Activated CD8-positive, alpha-beta memory T cell treated with anti-CD3 and anti-CD28 coated beads for 24 hours (primary cell): ENCODE results near the gene WBP1L.

Experiments used
- DNase-seq: peaks from one replicate; pipeline ENCODE4 v3.0.0-alpha.2; 2020

WBP1L gene

DNA sequence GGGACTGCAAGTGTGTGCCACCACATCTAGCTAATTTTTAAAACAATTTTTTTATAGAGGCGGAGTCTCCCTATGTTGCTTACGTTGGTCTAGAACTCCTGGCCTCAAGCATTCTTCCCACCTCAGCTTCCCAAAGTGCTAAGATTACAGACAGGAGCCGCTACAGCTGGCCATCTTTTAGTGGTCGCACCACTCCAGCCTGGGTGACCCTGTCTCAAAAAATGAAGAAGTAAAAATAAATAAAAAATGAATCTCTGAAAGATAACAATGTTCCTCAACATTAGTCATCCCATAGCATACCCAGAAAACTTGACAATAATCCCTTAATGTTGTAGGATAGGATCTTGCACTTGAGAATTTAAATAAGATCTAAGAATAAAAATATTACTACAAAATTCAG is 18.2 kb downstream of the WBP1L start:
- no peak for DNase-seq

DNA sequence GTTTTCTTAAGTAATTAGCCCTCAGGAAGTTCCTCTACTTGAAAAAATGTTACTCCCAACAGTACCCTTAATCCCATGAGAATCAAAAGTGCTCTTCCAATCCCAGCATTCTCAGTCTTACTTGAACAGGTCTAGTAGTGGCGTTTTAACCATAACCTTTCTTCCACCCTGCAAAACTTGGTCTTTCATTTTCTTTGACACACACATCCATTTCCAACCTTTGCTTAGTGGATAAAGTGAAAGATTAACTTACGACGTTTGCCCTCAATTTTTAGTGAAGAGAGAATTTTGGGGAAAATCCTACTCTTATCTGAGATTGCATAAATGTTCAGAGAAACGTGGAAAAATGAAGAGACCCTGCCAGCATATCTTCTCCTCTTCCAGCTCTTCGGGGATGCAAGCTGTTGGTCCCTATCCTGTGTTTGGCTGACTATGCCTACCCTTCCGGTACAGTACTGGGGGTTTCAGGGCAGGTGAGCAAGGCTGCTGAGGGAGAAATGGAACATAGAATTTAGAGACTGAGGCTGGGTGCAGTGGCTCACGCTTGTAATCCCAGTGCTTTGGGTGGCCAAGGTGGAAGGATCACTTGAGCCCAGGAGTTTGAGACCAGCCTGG is 18.8 kb downstream of the WBP1L start:
- DNase-seq: no peak

DNA sequence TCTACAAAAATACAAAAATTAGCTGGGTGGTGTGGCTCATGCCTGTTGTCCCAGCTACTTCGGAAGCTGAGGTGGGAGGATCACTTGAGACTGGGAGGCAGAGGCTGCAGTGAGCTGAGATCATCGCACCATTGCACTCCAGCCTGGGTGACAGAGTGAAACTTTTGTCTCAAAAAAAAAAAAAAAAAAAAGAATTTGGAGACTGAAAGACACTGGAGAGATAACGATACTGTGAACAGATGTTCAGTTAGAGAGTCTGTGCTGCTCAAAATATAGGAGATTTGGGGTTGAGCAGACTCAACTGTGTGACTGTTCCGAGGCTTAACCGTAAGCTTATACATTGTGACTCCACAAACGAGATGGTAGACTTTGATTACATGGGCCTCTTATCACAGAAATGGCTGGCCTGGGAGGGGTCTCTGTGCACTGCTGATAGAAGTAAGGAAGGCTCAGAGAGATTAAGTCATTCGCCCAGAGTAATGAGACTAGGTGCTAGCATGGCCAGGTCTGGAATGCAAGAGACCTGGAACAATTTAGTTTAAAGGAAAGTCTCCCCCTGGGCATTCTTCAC is 19.4 kb downstream of the WBP1L start:
- no peak for DNase-seq

DNA sequence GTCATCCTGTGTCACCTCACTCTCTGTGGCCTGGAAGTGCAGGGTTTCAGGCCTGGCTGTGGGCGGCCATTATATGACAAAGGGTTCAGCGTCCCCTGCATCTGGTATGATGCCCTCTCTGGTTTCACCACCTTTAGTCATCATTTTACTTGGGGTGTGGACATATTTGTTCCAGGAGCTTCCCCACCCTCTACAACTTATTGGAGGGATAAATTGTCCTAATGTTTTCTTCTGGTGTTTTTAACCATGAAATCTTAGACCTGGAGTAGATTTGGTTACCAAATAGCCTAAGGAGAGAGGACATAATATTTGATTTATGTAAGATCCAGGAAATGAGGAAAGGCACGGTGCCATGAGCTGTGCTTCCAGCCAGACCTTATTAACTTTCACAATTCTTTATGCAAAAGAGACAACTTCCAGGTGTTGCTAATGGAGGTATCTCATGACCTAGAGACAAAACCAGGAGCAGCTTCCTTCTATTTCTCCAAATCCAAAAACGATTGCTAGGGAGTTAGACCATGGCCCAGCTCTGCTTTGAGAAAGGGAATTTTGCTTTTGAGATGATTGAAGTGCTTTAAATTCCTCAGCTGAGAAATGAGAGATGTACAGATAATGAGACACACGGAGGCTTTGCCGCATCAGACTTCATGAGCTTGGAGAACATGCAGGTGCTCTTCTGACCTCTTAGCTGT is 20.9 kb downstream of the WBP1L start:
- no peak for DNase-seq

DNA sequence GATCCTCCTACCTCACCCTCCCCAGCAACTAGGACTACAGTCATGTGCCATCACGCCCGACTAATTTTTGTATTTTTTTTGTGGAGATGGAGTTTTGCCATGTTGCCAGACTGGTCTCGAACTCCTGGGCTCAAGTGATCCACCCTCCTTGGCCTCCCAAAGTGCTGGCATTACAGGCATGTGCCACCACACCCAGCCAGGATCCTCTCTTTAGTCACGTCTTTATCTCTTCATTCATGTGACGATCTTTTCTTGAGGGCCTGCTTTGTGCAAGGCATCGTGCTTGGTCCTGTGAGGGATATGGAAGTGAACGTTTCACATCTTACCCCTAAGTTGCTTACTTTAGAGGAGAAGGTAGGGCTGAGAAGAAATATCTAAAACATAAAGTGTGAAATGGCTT is 21.6 kb downstream of the WBP1L start:
- no peak for DNase-seq

DNA sequence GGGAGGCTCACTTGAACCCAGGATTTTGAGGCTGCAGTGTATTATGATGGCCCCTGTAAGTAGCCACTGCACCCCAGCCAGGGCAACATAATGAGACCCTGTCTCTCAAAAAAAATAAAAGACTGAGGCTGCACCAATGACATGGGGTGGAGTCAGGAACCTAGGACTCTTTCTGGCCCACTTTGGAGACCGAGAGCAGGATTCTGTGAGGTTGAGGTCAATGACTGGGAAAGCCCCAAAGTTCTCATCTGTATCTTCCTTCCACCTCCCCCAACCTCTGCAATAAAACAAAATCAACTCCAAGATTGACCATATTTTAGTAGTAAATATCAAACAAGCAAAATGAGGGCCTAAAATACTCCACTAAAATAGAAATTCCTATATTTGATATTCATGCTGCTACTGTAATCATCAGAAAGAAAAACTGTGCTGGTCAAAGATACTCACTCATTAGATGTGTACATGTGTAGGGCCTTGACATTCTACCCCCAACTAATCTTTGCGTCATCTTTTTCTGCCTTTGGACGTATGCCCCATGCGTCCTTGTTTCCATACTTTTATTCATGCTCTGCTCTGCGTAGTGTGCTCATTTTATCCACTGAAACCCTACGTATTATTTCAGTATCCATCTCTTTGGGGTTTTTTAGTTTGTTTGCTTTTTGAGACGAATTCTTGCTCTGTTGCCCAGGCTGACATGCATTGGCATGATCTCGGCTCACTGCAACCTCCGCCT is 23.8 kb downstream of the WBP1L start:
- no peak for DNase-seq

DNA sequence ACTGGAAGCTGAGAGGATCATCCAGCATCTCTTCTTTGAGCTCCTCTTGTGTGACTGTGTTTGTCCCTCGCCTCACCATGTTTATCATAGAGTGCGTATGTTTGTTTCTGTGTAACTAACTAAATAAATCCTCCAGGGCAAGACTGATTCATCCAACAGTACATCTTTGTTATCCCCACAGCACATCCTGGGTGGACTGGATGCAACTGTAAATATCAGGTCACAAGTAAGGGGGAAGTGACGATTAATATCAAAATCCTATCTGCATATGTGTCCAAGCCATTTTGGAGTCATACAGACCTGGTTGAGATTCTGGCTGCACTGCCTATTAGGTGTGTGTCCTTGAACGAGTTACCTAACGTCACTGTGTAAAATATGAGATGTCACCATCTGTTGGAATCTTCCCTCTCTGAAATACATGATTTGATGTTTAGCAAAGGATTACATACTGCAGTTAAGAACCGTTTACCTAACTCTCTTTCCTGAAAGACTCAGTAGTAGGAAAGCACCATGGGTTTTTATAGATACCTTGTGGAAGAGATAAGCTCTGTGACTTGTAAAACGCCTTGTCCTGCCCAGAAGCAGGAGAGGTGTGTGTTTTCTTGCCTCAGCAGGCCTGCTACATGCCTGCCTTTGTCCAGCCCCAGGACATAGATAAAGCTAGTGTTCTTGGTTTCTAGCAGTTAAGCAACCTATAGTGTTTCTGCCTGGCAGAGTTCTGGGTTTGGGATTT is 25.8 kb downstream of the WBP1L start:
- no peak for DNase-seq

DNA sequence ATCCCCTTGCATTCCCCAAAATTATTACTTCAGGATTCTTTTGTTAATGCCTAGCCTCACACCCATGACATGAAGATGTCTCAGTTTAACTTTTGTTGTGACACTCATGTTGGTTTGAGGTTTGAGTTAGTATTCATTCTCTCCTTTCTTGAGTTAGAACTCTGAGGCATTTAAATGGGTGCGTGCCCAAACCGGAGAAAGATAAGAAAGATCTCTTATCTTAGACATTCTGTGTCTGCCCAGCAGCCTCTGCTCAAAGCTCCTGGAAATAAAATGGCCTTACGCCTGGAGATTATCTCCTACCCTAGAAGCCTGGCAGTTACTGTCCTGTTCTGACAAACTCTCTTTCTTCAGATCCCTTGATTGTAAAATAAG is 26.3 kb downstream of the WBP1L start:
- no peak for DNase-seq

DNA sequence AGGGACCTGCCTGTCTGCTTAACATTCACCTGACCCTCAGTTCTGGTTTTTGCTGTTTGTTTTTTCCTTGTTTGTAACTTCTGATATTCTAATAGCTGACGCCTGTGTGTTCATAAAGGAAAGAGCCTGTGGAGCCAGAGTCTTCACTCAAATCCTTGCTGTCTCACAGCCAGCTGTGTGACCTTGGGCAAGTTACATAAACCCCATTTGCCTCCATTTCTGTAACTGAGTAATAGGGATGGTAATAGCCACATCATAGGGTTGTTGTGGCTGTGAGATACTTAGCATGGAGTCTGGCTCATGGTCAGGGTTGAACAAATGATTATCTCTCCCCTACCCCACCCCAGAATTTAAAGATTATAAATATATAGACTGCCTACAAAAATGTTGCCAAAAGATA is 27.0 kb downstream of the WBP1L start:
- no peak for DNase-seq

DNA sequence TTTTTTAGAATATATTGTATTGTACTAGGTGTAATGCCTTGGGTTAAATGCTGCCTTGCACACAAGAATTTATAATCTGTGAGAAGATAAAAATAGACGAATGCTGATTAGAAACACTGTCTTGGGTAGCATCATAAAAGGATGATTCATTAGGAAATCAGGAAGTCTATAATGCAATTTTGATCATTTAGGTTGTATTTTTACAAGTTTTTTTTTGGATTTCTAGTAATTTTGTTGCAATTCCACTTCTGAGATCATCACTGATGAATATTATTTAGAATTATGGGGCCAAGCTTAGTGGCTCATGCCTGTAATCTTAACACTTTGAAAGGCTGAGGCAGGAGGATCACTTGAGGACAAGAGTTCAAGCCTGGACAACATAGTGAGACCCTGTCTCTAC is 29.6 kb downstream of the WBP1L start:
- DNase-seq: no peak

DNA sequence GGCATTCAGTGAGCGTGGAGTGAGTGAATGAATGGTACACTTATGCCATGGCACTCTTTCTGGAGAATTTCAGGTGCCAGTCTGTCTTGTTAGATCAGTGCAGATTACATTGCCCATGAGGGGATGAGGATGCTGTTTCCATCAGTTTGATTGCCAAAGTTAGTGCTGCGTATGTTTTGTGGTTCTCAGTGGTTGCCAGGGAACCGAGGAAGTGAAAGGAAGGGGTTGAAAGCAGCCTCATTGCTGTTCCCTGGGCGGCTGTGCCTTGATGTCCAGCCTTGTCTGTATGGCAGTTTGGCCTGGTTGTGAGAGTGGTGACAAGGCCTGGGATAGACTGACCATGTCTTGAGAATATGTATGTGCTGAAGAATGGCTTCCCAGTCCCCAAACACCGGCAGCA is 30.2 kb downstream of the WBP1L start:
- no peak for DNase-seq

DNA sequence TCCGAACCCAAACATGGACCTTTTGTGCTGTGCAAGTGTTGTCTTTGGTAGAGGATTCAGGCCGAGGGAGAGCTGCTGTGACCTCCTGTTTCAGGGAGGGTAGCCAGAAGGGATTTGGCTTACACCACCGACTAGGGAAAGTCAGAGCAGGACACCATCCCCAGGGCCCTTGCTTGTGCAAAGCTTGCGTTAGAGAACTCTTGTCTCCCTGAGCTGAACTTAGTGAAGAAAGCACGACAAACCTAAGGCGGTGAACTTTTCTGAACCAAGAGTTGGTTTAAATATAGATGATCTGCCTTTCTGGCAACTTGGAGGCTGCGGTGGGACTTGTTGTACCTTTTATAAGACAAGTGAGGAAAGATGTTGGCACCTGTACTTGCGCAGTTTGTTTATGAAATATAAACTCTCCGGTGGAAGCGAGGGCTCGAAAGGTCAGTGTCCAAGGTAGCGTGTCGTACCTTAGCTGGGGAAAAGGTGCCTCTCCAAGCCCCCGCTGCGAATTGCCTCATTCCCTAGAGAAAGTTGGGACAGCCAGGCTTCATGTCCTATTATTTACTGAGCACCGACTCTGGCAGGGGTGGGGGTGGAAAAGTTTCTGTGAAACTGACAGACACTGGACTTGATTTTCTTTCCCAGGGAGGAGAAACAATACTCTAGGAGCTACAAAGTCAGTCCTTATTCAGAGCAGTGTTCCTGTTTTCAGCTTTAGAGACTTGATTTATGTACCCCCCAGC is 31.6 kb downstream of the WBP1L start:
- no peak for DNase-seq

DNA sequence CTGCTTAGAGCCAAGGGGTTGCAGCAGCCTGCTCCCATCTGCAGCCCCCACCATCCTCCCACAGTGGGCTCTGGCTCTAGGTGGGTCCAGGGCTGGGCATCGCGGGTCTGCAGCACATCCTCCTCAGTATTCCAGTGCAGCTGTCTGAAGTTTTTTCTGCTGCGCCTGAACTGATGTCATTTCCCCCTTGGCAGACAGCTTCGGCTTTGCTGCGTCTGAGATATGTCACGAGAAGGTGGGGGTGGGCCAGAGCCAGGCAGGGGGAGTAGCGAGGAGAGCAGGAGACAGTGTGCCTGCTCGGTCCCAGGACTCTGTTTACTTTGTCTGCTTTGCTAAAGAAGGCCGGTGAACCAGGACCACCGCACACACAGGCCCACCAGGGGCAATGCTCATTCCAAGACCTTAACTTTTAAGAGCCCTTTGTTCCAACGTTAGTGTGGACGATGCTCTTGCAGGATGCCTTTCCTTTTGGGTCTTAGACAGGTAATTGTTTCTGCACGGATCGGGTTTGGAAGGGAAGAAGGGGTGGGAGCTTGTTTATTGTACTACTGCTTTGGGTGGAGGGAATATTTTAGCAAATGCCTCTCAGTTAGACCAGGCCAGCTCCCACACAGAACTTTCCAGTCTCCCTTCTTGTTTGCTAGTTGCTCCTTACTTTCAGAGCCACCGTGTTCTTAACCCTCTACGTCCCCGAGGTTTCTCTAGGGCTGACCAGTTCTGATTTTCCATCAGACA is 32.4 kb downstream of the WBP1L start:
- DNase-seq: no peak

DNA sequence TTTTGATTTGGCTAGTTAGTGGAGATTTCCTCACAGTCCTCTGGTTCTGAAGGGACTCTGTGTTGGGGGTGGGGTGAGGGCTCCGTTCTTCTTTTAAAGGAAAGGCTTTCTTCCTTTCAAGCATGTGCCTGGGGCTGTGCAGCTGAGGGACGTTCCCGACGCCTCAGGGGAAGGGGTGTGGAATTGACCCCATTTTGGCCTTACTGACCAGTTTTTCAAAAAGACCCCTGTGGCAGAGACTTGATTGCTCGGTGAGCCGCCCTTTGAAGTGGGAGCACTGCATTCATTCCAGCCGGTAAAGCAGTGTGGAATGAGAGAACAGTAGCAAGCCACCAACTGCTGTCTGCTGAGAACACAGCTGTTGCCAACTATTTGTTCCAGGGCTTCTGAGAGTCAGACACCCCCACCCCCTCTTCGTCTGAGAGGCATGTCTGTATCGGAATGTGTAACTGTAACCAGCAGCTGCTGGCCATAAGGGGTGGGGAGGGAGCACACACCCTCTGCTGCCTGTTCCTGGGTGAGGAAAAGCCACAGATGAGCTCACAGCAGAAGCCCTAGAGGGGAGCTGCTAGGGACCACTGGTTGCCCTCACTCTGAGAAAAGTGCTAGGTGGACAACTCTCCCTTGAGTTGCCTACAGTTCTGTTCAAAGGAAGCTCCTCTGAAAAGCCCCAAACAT is 33.2 kb downstream of the WBP1L start:
- DNase-seq: no peak

DNA sequence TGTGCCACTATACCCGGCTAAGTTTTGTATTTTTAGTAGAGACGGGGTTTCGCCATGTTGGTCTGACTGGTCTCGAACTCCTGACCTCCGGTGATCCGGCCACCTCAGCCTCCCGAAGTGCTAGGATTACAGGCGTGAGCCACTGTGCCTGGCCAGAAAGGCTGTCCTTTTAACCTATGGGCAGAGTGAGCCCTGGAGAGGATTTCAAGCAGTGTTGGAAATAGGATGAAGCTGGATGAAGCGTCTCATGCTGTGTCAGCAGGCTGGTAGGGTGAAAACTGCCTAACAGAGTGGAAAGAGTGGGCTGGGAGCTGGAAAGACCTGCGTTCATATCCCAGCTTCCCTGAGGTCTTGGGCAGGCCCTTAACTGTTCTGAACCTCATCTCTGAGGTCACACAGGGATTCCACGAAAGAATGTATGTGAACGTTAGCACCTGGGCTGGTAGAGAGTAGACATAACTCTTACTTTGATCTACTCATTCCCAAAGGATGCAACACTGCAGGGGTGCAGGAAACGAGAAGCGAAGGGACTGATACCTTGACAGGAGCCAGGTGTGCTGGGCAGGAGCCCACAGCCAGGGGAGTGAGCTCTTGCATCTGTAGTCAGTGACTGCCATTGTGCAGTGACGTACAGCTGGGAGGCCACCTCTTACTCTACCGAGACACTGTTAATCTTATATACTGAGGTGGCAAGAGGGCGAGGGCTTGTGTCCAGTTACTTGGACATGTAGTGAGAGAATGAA is 34.1 kb downstream of the WBP1L start:
- DNase-seq: no peak

DNA sequence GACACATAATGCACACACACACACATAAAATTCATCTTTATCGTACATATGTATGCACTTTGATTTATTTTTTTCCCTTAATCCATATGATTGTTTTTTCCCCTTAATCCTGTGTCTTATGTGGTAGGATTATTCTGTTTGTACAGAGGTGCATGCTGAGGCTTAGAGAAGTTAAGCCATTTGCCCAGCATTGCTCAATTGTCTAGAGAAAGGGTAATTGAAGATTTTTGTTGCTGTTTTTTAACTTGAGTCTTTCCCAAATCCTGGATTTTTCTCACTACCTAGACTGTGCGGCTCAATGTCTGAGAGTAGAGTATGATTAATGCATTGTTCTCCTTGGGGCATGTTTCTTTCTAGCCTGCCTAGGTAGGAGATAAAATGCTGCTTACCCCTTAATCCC is 35.0 kb downstream of the WBP1L start:
- no peak for DNase-seq

DNA sequence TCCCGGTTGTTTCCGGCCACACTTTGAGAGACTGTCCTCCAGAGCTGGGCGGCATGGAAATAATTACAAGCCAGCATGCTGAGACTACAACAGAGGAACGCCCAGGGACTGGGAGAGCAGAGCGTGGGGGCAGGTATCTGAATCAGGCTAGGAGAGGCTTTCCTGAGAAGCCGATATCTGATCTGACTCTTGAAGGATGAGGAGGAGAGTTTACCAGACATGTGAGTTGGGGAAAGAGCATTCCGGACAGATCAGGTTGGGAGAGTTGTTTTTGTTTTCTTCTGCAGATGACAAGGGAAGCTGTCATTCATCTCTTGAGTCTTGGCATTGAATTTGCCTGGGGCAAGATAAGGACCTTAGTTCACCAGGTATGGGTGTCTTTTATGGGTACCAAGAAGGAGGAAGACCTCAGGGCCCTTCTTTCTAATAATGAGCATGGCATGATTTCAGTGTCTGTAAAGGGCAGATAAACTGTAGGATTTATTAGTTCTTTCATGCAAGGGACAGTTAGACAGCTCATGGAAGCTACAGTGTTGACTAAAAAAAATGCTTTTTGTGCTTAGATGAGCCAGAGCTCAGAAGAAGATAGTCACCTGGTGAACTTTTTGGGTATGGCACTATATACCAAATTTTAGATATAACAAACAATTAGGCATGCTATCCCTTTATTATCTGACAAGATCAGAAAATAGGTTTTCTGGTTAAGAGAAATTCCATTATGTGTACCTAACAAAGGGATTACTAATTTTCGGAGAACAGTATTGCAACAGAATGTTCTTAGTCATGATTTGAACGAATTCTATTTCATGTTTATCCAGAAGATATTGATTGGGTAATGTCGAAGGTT is 36.2 kb downstream of the WBP1L start:
- DNase-seq: no peak

DNA sequence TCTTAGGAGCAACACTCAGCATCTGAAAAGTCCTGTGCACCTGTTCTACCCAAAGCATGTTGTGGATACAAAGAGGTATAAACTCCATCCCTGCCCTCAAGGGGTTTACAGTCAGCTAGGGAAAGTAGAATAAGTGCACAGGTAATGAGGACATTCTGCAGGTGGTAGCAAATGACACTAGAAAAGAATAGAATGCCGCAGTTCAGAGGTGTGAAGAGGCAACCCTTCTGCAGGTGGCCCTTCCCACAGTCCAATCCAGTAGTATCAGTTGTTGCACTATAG is 36.7 kb downstream of the WBP1L start:
- no peak for DNase-seq

DNA sequence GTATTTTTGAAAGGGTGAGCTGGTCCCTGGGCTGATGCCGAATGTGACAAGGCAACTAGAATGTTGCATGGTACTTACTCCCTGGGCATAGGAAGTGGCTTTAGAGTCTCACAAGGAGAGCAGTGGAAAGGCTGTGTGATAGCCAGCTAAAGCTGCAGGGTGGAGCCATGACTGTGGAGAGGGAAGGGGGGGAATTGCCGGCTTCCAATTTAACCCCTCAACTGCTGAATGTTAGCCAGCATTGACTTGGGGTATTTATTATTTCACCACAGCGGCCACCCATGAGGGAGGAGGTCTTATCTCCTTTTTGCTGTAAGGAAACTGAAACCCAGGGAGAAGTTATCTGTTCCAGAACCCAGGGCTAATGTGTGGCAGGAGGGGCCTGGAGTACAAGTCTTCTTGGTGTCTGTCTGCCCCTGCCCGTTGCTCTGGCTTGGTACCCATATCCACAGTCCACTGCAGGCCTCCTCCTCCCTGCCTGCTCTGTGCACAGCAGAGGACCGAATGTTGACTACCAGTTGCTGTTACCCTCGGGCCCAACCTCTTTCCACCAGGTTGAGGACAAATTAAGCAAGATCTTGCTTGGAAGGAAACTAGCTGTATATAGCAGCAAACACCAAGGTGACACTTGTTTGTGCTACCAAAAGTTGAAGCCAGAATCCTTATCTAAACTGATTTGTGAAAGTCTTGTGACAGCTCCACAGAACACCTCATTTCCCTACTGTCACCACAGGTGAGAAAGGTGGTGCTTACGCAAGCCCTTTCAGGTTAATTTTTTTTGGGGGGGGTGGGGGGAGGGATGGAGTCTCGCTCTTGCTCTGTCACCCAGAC is 37.6 kb downstream of the WBP1L start:
- no peak for DNase-seq
